Epithelial cell of proximal tubule (primary cell): ENCODE results near the gene SLC15A1. TPM values are rescaled to one million over a fixed set of nuclear protein-coding genes. Genes with fewer than 3 reads are reported as not detected.

Experiments used
- DNase-seq: peaks from one replicate; pipeline ENCODE4 v3.0.0-alpha.2; 2011; ENCODE audit warnings: low read depth
- H3K4me3 ChIP-seq: 2 replicates; pipeline ENCODE4 v1.5.1; 2011; ENCODE audit warnings: low read depth, mild to moderate bottlenecking, low read length
- total RNA-seq: library from RNA; depleted of rRNA; stranded (reverse); fragments of >200 nt; gene quantifications from 2 replicates; pipeline ENCODE4 v1.2.3, GENCODE V29; 2015
- TF ChIP-seq, protein P1 (sequence below): conservative IDR thresholded peaks from 2 replicates; pipeline ENCODE4 v1.5.1; 2012; ENCODE audit warnings: low read depth, mild to moderate bottlenecking, low read length

SLC15A1 gene
- total RNA-seq, 1 donor from 2014 or later, result 4.6 TPM

GRCh38 chr13:98775386-98775785 lies 22.9 kb upstream of the SLC15A1 start:
- H3K4me3 ChIP-seq, result no peak overlapping the region
- TF ChIP-seq, protein P1, sequence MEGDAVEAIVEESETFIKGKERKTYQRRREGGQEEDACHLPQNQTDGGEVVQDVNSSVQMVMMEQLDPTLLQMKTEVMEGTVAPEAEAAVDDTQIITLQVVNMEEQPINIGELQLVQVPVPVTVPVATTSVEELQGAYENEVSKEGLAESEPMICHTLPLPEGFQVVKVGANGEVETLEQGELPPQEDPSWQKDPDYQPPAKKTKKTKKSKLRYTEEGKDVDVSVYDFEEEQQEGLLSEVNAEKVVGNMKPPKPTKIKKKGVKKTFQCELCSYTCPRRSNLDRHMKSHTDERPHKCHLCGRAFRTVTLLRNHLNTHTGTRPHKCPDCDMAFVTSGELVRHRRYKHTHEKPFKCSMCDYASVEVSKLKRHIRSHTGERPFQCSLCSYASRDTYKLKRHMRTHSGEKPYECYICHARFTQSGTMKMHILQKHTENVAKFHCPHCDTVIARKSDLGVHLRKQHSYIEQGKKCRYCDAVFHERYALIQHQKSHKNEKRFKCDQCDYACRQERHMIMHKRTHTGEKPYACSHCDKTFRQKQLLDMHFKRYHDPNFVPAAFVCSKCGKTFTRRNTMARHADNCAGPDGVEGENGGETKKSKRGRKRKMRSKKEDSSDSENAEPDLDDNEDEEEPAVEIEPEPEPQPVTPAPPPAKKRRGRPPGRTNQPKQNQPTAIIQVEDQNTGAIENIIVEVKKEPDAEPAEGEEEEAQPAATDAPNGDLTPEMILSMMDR, result no peak
- no peak for DNase-seq

DNA sequence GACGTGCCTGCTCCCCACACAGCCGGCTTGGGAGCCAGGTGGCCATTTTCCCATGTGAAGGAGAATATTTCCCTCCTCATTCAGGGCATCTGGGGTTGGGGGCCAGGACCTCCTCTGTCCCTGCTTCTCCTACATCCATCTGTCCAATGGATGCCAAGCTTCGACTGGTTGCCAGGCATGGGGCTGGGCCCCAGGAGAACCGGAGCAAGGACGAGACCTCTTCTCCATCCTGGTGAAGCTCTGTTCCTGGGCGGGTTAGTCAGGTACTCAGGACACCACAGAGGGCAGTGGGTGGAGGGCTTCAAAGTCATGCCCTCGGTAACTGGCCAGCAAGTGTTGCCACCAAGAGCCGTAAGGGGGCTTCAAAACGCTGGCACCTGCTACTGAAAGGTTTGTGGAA lies 22.3 kb upstream of the SLC15A1 start:
- no peak for DNase-seq
- no peak overlapping the region for H3K4me3 ChIP-seq
- TF ChIP-seq, protein P1, result no peak

DNA sequence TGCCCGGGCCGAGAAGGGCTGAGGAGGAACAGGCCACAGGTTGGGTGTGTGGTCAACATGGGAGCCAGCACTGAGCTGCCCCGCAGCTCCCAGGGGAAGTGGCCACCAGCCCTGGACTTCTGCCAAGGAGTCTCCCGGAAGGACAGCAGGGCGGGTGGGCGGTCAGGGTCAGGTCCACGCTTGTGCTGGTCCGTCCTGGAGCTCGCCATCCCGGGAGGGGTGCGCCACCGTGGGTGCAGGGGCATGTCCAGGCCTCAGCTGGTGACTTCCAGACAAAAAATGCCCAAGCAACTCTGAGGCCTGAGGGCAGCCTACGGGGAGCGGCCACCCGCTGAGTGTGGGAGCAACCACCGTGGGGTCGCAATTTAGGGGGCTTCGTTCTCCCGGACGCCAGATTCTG lies 21.4 kb upstream of the SLC15A1 start:
- TF ChIP-seq, protein P1, result no peak
- no peak for DNase-seq
- no peak overlapping the region for H3K4me3 ChIP-seq

DNA sequence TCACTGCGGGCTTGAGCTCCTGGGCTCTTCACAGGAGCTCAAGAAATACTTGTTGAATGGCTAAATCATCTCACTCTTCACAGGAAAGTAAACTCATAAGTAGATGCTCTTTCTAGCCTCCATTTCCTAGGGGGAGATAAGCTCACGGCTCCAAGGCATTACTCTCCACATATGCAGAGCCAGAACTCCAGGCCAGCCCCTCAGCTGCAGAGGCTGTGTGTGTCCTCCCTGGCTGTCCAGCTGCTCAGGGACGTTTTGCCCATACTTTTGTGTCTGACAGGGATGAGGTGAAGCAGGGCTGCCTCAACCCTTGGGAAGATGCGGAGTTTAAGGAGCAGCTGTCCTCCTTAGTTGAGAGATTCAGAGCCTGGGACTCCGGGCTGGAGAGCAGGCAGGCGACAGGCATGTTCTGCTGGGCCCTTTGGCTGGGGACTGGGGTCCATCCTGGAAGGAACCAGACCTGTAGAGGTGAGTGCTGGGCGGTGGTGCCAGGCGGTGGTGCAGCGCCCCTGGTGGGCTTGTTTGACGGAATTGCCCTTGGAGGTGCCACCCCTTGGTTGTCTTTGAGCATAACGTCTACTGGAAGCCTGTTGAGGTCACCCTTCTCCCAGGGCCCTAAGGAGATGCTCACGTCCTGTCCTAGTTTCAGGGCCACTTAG lies 20.5 kb upstream of the SLC15A1 start:
- H3K4me3 ChIP-seq, result no peak overlapping the region
- DNase-seq, result no peak
- TF ChIP-seq, protein P1, result no peak

- peak; percentile 54 for DNase-seq
- H3K4me3 ChIP-seq, result no peak overlapping the region
- TF ChIP-seq, protein P1, result no peak
Measured at GRCh38 chr13:98771838-98772611, 19.6 kb upstream of the SLC15A1 start.

GRCh38 chr13:98769736-98770135 lies 17.3 kb upstream of the SLC15A1 start:
- TF ChIP-seq, protein P1, result no peak
- H3K4me3 ChIP-seq, result no peak overlapping the region

More at GRCh38 chr13:98769736-98770135, 17.3 kb upstream of the SLC15A1 start:
- DNase-seq, result no peak
